OCI-LY7 (cell line): ENCODE measurements around the gene CRYBG1. TPM values are rescaled to one million over a fixed set of nuclear protein-coding genes. Genes with fewer than 3 reads are reported as not detected.

Source experiments
- BruUV-seq: library from RNA; stranded (reverse); fragments of 400-500 nt; replicated peaks from 2 replicates; lab custom pipeline; 2021; lab: Mats Ljungman, UMichigan
- CTCF ChIA-PET: fragments of 300-600 bp; sonication (Branson Sonifier 250); formaldehyde crosslinking; loops from one replicate; lab custom pipeline; 2022; ENCODE audit warnings: antibody characterized with exemption; ENCODE audit not compliant: unreplicated experiment; lab: Charles Lee
- POLR2A ChIA-PET: fragments of 300-600 bp; sonication (Branson Sonifier 250); formaldehyde crosslinking; loops from one replicate; lab custom pipeline; 2022; ENCODE audit warnings: antibody characterized with exemption; lab: Charles Lee
- DNase-seq: peaks from one replicate; pipeline ENCODE4 v3.0.0-alpha.2; 2015; ENCODE audit warnings: low spot score
- H2AFZ ChIP-seq: fragments of 200-600 bp; sonication (generic), shearing (Covaris generic); 2 replicates; pipeline ENCODE4 v1.6.1; 2014; ENCODE audit warnings: mild to moderate bottlenecking, antibody characterized with exemption, low read length, moderate library complexity
- H3K27ac ChIP-seq: fragments of 200-600 bp; sonication (generic); 2 replicates; pipeline ENCODE4 v1.5.1; 2014; ENCODE audit warnings: mixed run types, low read depth, mild to moderate bottlenecking, moderate library complexity, low read length, inconsistent platforms; ENCODE audit not compliant: poor library complexity, severe bottlenecking
- H3K36me3 ChIP-seq: fragments of 200-600 bp; sonication (generic); 2 replicates; pipeline ENCODE4 v1.6.1; 2014; ENCODE audit warnings: mild to moderate bottlenecking, antibody characterized with exemption, low read length, moderate library complexity, mixed read lengths; ENCODE audit not compliant: insufficient read depth
- H3K4me1 ChIP-seq: fragments of 200-600 bp; sonication (generic); 2 replicates; pipeline ENCODE4 v1.5.1; 2014; ENCODE audit warnings: mild to moderate bottlenecking, low read length; ENCODE audit not compliant: insufficient read depth, poor library complexity, severe bottlenecking
- H3K4me2 ChIP-seq: fragments of 200-600 bp; sonication (generic); 2 replicates; pipeline ENCODE4 v1.6.1; 2014; ENCODE audit warnings: mild to moderate bottlenecking, low read length
- H3K4me3 ChIP-seq: fragments of 200-600 bp; sonication (generic); 2 replicates; pipeline ENCODE4 v1.5.1; 2014; ENCODE audit warnings: mild to moderate bottlenecking, low read depth, low read length; ENCODE audit not compliant: poor library complexity, severe bottlenecking
- H3K79me2 ChIP-seq: fragments of 200-600 bp; sonication (generic); 2 replicates; pipeline ENCODE4 v1.6.1; 2016; ENCODE audit warnings: low read depth, mild to moderate bottlenecking, low read length, moderate library complexity, mixed read lengths; ENCODE audit not compliant: insufficient read depth
- H3K9me2 ChIP-seq: fragments of 200-600 bp; sonication (generic); 2 replicates; pipeline ENCODE4 v1.6.1; 2016; ENCODE audit warnings: mild to moderate bottlenecking, low read length, mixed read lengths; ENCODE audit not compliant: insufficient read depth
- H3K9me3 ChIP-seq: fragments of 200-600 bp; sonication (generic); 2 replicates; pipeline ENCODE4 v1.6.1; 2014; ENCODE audit warnings: mild to moderate bottlenecking, mixed run types, low read length, mixed read lengths
- H4K20me1 ChIP-seq: fragments of 200-600 bp; sonication (generic); 2 replicates; pipeline ENCODE4 v1.6.1; 2014; ENCODE audit warnings: mild to moderate bottlenecking, antibody characterized with exemption, low read length, moderate library complexity, mixed read lengths; ENCODE audit not compliant: insufficient read depth
- EZH2phosphoT487 ChIP-seq: fragments of 200-600 bp; sonication (generic); IDR thresholded peaks from 2 replicates; pipeline ENCODE4 v1.6.1; 2018; ENCODE audit warnings: low read depth, borderline replicate concordance, mild to moderate bottlenecking, mixed run types, antibody characterized with exemption, low read length, moderate library complexity, mixed read lengths
- intact Hi-C: fragments of 100-400 bp; cut with micrococcal nuclease; formaldehyde crosslinking; loops from one replicate; pipeline ENCODE4 v1.10.0; 2022; ENCODE audit not compliant: unreplicated experiment
- total RNA-seq, 2 experiments: library from RNA; depleted of rRNA in 1 of 2; stranded (reverse); fragments of >200 nt in 1 of 2; shearing (Covaris generic) in 1 of 2; gene quantifications; 2 replicates each; pipeline ENCODE4 v1.2.3, GENCODE V29; 2014 to 2022
- TF ChIP-seq, protein P1 (sequence below): fragments of 200-600 bp; sonication (generic); conservative IDR thresholded peaks from 2 replicates; pipeline ENCODE4 v1.5.1; 2014; ENCODE audit warnings: mild to moderate bottlenecking, antibody characterized with exemption, low read length, moderate library complexity, mixed read lengths

CRYBG1 gene
- total RNA-seq, 2 experiments from 2014 or later: 41.7 to 66.2 TPM

DNA sequence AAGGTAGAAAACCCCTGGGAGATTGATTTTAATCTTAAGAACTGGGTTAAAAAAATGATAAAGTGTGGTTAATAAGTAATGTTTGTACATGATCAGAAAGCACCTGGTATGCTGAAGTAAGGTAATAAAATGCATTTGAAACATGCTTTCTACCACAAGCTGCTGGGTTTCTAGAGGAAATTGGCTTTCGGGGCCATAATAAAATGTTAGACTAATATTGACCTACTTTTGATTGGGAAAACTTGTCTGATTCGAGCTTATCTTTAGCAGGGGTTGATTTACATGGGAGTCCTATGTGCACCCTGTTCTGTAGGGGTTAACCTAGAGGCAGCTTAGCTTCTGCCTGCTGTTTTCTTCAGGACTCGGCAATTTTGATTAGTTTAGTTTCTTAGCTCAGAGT lies 50.5 kb downstream of the CRYBG1 start:
- ChIA-PET CTCF (no interaction called here), POLR2A (no interaction called here)
- H2AFZ ChIP-seq: no peak overlapping the region

DNA sequence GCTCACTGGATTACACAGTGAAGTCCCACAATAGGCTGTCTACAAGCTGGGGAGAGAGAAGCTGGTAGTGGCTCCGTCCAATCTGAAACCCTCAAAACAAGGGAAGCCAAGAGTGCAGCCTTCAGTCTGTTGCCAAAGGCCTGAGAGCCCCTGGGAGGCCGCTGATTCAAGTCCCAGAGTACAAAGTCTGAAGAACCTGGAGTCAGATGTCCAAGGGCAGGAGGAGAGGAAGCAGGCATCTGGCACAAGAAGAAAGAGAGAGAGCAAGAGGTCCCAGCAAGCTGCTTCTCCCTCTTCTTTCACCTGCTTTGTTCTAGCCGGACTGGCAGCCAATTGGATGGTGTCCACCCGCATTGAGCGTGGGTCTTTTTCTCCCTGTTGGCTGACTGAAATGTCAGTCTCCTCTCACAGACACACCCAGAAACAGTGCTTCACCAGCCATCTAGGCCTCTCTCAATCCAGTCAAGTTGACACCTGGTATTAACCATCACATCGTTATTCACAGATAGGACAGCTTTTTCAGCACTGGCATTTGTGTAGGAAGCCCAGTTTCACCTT lies 51.2 kb downstream of the CRYBG1 start:
- Histone ChIP-seq H4K20me1 (no peaks in the 10 kb centered on the region), H3K9me3 (no peaks in the 10 kb centered on the region), H3K4me3 (no peak overlapping the region), H3K27ac (no peak overlapping the region), H3K36me3 (no peaks in the 10 kb centered on the region), H2AFZ (no peak overlapping the region), H3K79me2 (no peaks in the 10 kb centered on the region), H3K9me2 (no peaks in the 10 kb centered on the region), H3K4me2 (no peak overlapping the region), H3K4me1 (no peaks in the 10 kb centered on the region)
- ChIA-PET POLR2A (interaction anchor here (1.0 kb wide), 1 partner anchor 11 kb away, joined by 3 read pairs; no protein-coding TSS in a partner anchor), CTCF (interaction anchor here (0.6 kb wide), 1 partner anchor 110 kb away, joined by 3 read pairs; no protein-coding TSS in a partner anchor)
- BruUV-seq: no TSS peak
- DNase-seq: no peak
- TF ChIP-seq, protein P1, sequence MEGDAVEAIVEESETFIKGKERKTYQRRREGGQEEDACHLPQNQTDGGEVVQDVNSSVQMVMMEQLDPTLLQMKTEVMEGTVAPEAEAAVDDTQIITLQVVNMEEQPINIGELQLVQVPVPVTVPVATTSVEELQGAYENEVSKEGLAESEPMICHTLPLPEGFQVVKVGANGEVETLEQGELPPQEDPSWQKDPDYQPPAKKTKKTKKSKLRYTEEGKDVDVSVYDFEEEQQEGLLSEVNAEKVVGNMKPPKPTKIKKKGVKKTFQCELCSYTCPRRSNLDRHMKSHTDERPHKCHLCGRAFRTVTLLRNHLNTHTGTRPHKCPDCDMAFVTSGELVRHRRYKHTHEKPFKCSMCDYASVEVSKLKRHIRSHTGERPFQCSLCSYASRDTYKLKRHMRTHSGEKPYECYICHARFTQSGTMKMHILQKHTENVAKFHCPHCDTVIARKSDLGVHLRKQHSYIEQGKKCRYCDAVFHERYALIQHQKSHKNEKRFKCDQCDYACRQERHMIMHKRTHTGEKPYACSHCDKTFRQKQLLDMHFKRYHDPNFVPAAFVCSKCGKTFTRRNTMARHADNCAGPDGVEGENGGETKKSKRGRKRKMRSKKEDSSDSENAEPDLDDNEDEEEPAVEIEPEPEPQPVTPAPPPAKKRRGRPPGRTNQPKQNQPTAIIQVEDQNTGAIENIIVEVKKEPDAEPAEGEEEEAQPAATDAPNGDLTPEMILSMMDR: no peak
- no peak for TF ChIP-seq EZH2phosphoT487
- intact Hi-C loops: no loop called here

More for the DNA sequence above, 50.5 kb downstream of the CRYBG1 start:
- H3K4me3 ChIP-seq: no peak overlapping the region
- H3K9me3 ChIP-seq: no peaks in the 10 kb centered on the region
- DNase-seq: no peak
- intact Hi-C loops: no loop called here
- H3K4me1 ChIP-seq: no peaks in the 10 kb centered on the region
- BruUV-seq: no TSS peak
- TF ChIP-seq, protein P1: no peak
- no peak for TF ChIP-seq EZH2phosphoT487
- no peaks in the 10 kb centered on the region for H3K9me2 ChIP-seq
- H3K4me2 ChIP-seq: no peak overlapping the region
- H3K79me2 ChIP-seq: no peaks in the 10 kb centered on the region
- no peak overlapping the region for H3K27ac ChIP-seq
- H4K20me1 ChIP-seq: no peaks in the 10 kb centered on the region
- no peaks in the 10 kb centered on the region for H3K36me3 ChIP-seq

DNA sequence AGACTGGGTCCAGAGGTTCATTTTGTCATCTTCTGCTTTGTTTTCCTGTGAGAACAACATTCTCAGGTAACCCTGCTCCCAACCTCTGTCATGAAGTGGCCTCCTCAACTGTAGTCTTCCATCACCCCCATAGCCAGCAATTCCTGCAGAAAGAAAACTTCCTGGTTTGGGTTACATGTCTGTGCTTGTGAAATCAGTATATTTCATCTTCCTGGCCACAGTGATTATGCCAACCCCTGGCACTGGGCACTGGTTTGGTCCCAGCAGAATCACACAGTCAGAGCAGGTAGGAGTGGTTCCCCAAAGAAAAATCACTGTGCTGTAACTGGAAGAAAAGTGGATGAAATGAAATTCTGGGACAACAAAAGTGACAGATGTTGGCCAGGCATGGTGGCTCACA lies 52.5 kb downstream of the CRYBG1 start:
- BruUV-seq: no TSS peak
- intact Hi-C loops: no loop called here
- Histone ChIP-seq H3K9me2 (no peaks in the 10 kb centered on the region), H2AFZ (no peak overlapping the region), H3K27ac (no peak overlapping the region), H4K20me1 (no peaks in the 10 kb centered on the region), H3K9me3 (no peaks in the 10 kb centered on the region), H3K79me2 (no peaks in the 10 kb centered on the region), H3K4me1 (no peaks in the 10 kb centered on the region), H3K4me2 (no peak overlapping the region), H3K36me3 (no peaks in the 10 kb centered on the region), H3K4me3 (no peak overlapping the region)
- CTCF ChIA-PET: no interaction called here
- POLR2A ChIA-PET: interaction anchor here (0.6 kb wide), 3 partner anchors 365 to 1956 kb away, joined by 3 to 4 read pairs (median 3); no protein-coding TSS in a partner anchor
- no peak for DNase-seq
- TF ChIP-seq, protein P1: no peak
- TF ChIP-seq EZH2phosphoT487: no peak
